ENCODE data around the gene CAMTA1.
"Not testable (repeated sequence)": the region's sequence is repeated elsewhere in the genome, so short reads cannot be mapped to it uniquely, and the experiment has no call there.

The CAMTA1 gene

GRCh38 chr1:7688659-7689058 is 903.4 kb downstream of the CAMTA1 start:
- Histone ChIP-seq H3K36me3 (ENCODE audit: low read depth) (no peaks in the 10 kb centered on the region), H3K9me3 (ENCODE audit: severe bottlenecking) (no peaks in the 10 kb centered on the region), H3K27me3 (ENCODE audit: insufficient read depth, poor library complexity, severe bottlenecking) (no peaks in the 10 kb centered on the region), H3K27ac (ENCODE audit: poor library complexity, severe bottlenecking) (no peak overlapping the region), H3K4me1 (ENCODE audit: insufficient read depth, poor library complexity, severe bottlenecking) (no peaks in the 10 kb centered on the region), H3K4me3 (ENCODE audit: severe bottlenecking) (no peak overlapping the region)
- DNase-seq (ENCODE audit: low spot score) (no peak), ATAC-seq (ENCODE audit: low read depth) (no peak)
- no peak for TF ChIP-seq CTCF (IDR thresholded peaks at IDR 0.05; ENCODE audit: poor library complexity, severe bottlenecking)

DNA sequence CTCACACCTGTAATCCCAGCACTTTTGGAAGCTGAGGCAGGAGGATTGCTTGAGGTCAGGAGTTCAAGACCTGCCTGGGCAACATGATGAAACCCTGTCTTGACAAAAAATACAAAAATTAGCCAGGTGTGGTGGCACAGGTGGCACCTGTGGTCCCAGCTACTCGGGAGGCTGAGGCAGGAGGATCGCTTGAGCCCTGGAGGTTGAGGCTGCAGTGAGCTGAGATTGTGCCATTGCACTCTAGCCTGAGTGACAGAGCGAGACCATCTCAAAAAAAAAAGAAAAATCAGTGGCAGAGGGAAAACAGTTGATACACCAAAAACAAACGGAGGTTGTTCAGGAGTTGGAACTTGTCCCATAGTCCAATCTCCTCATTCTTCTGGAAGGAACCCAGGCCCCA is 904.1 kb downstream of the CAMTA1 start:
- not testable (repeated sequence) for DNase-seq (ENCODE audit: low spot score); H3K27ac ChIP-seq (ENCODE audit: poor library complexity, severe bottlenecking); H3K27me3 ChIP-seq (ENCODE audit: insufficient read depth, poor library complexity, severe bottlenecking); H3K36me3 ChIP-seq (ENCODE audit: low read depth); H3K4me1 ChIP-seq (ENCODE audit: insufficient read depth, poor library complexity, severe bottlenecking); ATAC-seq (ENCODE audit: low read depth); H3K4me3 ChIP-seq (ENCODE audit: severe bottlenecking); H3K9me3 ChIP-seq (ENCODE audit: severe bottlenecking)

DNA sequence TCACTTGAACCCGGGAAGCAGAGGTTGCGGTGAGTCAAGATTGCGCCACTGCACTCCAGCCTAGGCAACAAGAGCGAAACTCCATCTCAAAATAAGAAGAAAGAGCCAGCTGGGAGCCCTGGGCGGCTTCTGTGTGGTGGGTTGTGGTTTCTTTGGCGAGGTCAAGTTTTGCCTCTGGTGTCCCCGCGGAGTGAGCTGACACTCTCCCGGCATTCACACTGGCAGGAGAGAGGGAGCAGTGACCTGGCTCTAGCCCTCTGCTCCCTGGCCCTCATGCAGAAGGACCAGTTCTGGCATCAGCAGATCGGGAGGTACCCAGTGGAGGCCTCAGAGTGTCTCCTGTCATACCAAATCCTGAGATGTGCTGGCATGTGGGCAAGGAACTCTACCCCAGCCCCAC is 904.8 kb downstream of the CAMTA1 start:
- Histone ChIP-seq H3K27me3 (ENCODE audit: insufficient read depth, poor library complexity, severe bottlenecking) (no peaks in the 10 kb centered on the region), H3K4me1 (ENCODE audit: insufficient read depth, poor library complexity, severe bottlenecking) (no peaks in the 10 kb centered on the region), H3K36me3 (ENCODE audit: low read depth) (no peaks in the 10 kb centered on the region), H3K4me3 (ENCODE audit: severe bottlenecking) (no peak overlapping the region), H3K27ac (ENCODE audit: poor library complexity, severe bottlenecking) (no peak overlapping the region), H3K9me3 (ENCODE audit: severe bottlenecking) (no peaks in the 10 kb centered on the region)
- no peak for TF ChIP-seq CTCF (IDR thresholded peaks at IDR 0.05; ENCODE audit: poor library complexity, severe bottlenecking)
- DNase-seq (ENCODE audit: low spot score) (no peak), ATAC-seq (ENCODE audit: low read depth) (no peak)

- no peak overlapping the region for H3K4me3 ChIP-seq (ENCODE audit: severe bottlenecking)
- DNase-seq (ENCODE audit: low spot score) (no peak), ATAC-seq (ENCODE audit: low read depth) (no peak)
- no peaks in the 10 kb centered on the region for H3K4me1 ChIP-seq (ENCODE audit: insufficient read depth, poor library complexity, severe bottlenecking)
- H3K27me3 ChIP-seq (ENCODE audit: insufficient read depth, poor library complexity, severe bottlenecking) = no peaks in the 10 kb centered on the region
- no peak for TF ChIP-seq CTCF (IDR thresholded peaks at IDR 0.05; ENCODE audit: poor library complexity, severe bottlenecking)
- no peaks in the 10 kb centered on the region for H3K36me3 ChIP-seq (ENCODE audit: low read depth)
- no peaks in the 10 kb centered on the region for H3K9me3 ChIP-seq (ENCODE audit: severe bottlenecking)
- H3K27ac ChIP-seq (ENCODE audit: poor library complexity, severe bottlenecking) = no peak overlapping the region
Measured at GRCh38 chr1:7690496-7691182, 905.4 kb downstream of the CAMTA1 start.

- DNase-seq (ENCODE audit: low spot score) (no peak), ATAC-seq (ENCODE audit: low read depth) (no peak)
- no peaks in the 10 kb centered on the region for H3K36me3 ChIP-seq (ENCODE audit: low read depth)
- TF ChIP-seq CTCF (IDR thresholded peaks at IDR 0.05; ENCODE audit: poor library complexity, severe bottlenecking) = no peak
- no peak overlapping the region for H3K4me3 ChIP-seq (ENCODE audit: severe bottlenecking)
- no peaks in the 10 kb centered on the region for H3K4me1 ChIP-seq (ENCODE audit: insufficient read depth, poor library complexity, severe bottlenecking)
- H3K27me3 ChIP-seq (ENCODE audit: insufficient read depth, poor library complexity, severe bottlenecking) = no peaks in the 10 kb centered on the region
- no peak overlapping the region for H3K27ac ChIP-seq (ENCODE audit: poor library complexity, severe bottlenecking)
- H3K9me3 ChIP-seq (ENCODE audit: severe bottlenecking) = no peaks in the 10 kb centered on the region
Measured at GRCh38 chr1:7691576-7691975, 906.3 kb downstream of the CAMTA1 start.

All from RWPE2 (cell line).